ENCODE data around the gene FBXO4.

DNA sequence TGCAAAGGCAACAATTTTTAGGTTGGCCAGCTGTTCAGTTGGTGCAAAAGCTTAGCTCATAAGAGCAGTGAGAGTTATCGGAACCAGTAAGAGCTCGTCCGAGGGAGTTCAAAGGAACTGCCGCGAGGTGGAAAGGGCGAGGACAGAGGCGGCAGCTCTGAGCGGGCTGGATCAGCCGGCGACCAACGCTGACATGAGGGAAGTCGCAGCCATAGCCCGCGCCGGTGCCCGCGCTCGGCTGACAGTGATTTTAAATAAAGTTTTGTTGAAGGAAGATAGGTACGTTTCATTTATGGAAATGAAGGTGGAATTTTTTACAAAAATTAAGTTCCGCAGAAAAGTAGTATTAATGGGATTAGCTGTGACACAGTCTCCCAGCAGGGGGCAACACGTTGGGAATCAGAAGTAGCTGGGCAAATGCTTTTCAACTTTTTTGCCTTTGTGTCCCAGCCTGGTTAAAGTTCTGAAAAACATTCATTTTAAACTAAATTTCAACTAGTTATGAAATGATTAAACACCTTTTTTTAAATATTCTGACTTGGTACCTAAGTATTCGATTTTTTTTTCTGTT is 43.2 kb downstream of the FBXO4 start:
- TF ChIP-seq YY1 (IDR thresholded peaks at IDR 0.05; ENCODE audit: insufficient read depth, insufficient read length) = no peak
- no peak for TF ChIP-seq SUZ12 (IDR thresholded peaks at IDR 0.05; ENCODE audit: extremely low read depth, insufficient read depth, insufficient read length)

Measured in NT2/D1 (cell line).